Cardiac ventricle fibroblast (primary cell): ENCODE data around the gene PLAGL1. TPM values are rescaled to one million over a fixed set of nuclear protein-coding genes. Genes with fewer than 3 reads are reported as not detected.

Source experiments
- total RNA-seq: library from RNA; depleted of rRNA; stranded (reverse); fragments of >200 nt; gene quantifications from 2 replicates; pipeline ENCODE4 v1.2.3, GENCODE V29; 2015

PLAGL1 gene
- total RNA-seq = 51.2 and 55.1 TPM in 2 replicates

GRCh38 chr6:144008120-144008811, at the start of gene PLAGL1:
TSS of gene PLAGL1 (minus strand) at chr6:144008259. CDS start at chr6:143948136, 60,123 bp downstream.

Other genes starting within 250 kb of the PLAGL1 start
- 15.1 and 15.2 TPM in 2 replicates for gene LTV1, start 164.9 kb downstream of the PLAGL1 start, total RNA-seq
- gene ZC2HC1B, start 143.8 kb downstream of the PLAGL1 start, total RNA-seq = 0.31 TPM in 1 of 2 replicates, not detected in the other
- 112 and 158 TPM in 2 replicates for gene SF3B5, start 87.3 kb upstream of the PLAGL1 start, total RNA-seq
- gene STX11, start 142.3 kb upstream of the PLAGL1 start, total RNA-seq = not detected in 2 replicates